Fibroblast of lung (primary cell): ENCODE data around the gene CXCR3. TPM values are rescaled to one million over a fixed set of nuclear protein-coding genes. Genes with fewer than 3 reads are reported as not detected.
A peak's percentile ranks its signal among the peaks of the same experiment; 100 is the strongest.
"Not testable (repeated sequence)": the region's sequence is repeated elsewhere in the genome, so short reads cannot be mapped to it uniquely, and the experiment has no call there.

Experiments used
- DNase-seq, 2 donors: peaks; one replicate each; pipeline versions ENCODE4 v3.0.0 to v3.0.0-alpha.2; 2010; ENCODE audit warnings: low read depth in 2 of 2
- H2AFZ ChIP-seq: 2 replicates; pipeline ENCODE4 v1.5.1; 2012; ENCODE audit warnings: low read length, control low read depth, inconsistent platforms
- H3K27ac ChIP-seq: 2 replicates; pipeline ENCODE4 v1.5.1; 2011; ENCODE audit warnings: low read length, control low read depth; ENCODE audit not compliant: insufficient read depth
- H3K27me3 ChIP-seq: 2 replicates; pipeline ENCODE4 v1.5.1; 2011; ENCODE audit warnings: mild to moderate bottlenecking, low read length; ENCODE audit not compliant: control insufficient read depth, insufficient read depth
- H3K36me3 ChIP-seq: 2 replicates; pipeline ENCODE4 v1.5.1; 2011; ENCODE audit warnings: low read length; ENCODE audit not compliant: control insufficient read depth, insufficient read depth
- H3K4me1 ChIP-seq: 2 replicates; pipeline ENCODE4 v1.5.1; 2011; ENCODE audit warnings: low read length; ENCODE audit not compliant: control insufficient read depth, insufficient read depth; ENCODE audit errors: extremely low read depth
- H3K4me2 ChIP-seq: 2 replicates; pipeline ENCODE4 v1.5.1; 2011; ENCODE audit warnings: low read length, control low read depth; ENCODE audit not compliant: insufficient read depth; ENCODE audit errors: extremely low read depth
- H3K4me3 ChIP-seq, 4 experiments: fragments of 200-600 bp in 1 of 4; sonication (generic) in 1 of 4; replicated peaks in 1 of 4; 2 replicates each; pipeline ENCODE4 v1.5.1; 2011 to 2016; ENCODE audit warnings: low read length in 4 of 4, low read depth in 3 of 4, mild to moderate bottlenecking in 3 of 4, control low read depth in 2 of 4, inconsistent platforms in 1 of 4, mixed read lengths in 1 of 4; ENCODE audit not compliant: insufficient read depth in 1 of 4; ENCODE audit errors: control extremely low read depth in 1 of 4
- H3K79me2 ChIP-seq: 2 replicates; pipeline ENCODE4 v1.5.1; 2012; ENCODE audit warnings: mild to moderate bottlenecking, low read length, inconsistent platforms; ENCODE audit not compliant: control insufficient read depth, insufficient read depth
- H3K9ac ChIP-seq: 2 replicates; pipeline ENCODE4 v1.5.1; 2011; ENCODE audit warnings: mild to moderate bottlenecking, low read length, control low read depth; ENCODE audit not compliant: insufficient read depth
- H3K9me3 ChIP-seq: 2 replicates; pipeline ENCODE4 v1.5.1; 2012; ENCODE audit warnings: low read depth, low read length; ENCODE audit not compliant: control insufficient read depth, insufficient read depth
- H4K20me1 ChIP-seq: 2 replicates; pipeline ENCODE4 v1.5.1; 2011; ENCODE audit warnings: low read length; ENCODE audit not compliant: control insufficient read depth, insufficient read depth; ENCODE audit errors: extremely low read depth
- EZH2 ChIP-seq: IDR thresholded peaks from 2 replicates; pipeline ENCODE4 v1.5.1; 2012; ENCODE audit warnings: low read length, control low read depth, mild to moderate bottlenecking; ENCODE audit errors: missing control alignments
- polyA plus RNA-seq, 2 donors: library from polyadenylated mRNA; depleted of rRNA in 1 of 2; stranded (reverse) in 1 of 2; unstranded in 1 of 2; fragments of >200 nt; gene quantifications; 2 replicates each; pipeline ENCODE4 v1.2.1, GENCODE V29; 2011 to 2012; ENCODE audit warnings: missing spikeins in 1 of 2
- total RNA-seq: library from RNA; depleted of rRNA; stranded (reverse); fragments of >200 nt; gene quantifications from 2 replicates; pipeline ENCODE4 v1.2.1, GENCODE V29; 2014
- TF ChIP-seq, protein P1 (sequence below), 2 donors: IDR thresholded peaks in 1 of 2; conservative IDR thresholded peaks in 1 of 2; 1 replicate in 1 of 2; 2 replicates in 1 of 2; pipeline ENCODE4 v1.5.1; 2011 to 2012; ENCODE audit warnings: low read length in 2 of 2, control low read depth in 1 of 2, inconsistent platforms in 1 of 2, low read depth in 1 of 2, mild to moderate bottlenecking in 1 of 2

The CXCR3 gene
- total and polyA plus RNA-seq, 2 donors (not counting 1 experiment from before 2014, with no cell fraction given): not detected

GRCh38 chrX:71652405-71652804, 34.1 kb upstream of the CXCR3 start:
- Histone ChIP-seq H3K4me1 (no peaks in the 10 kb centered on the region), H3K4me2 (no peak overlapping the region), H3K36me3 (no peaks in the 10 kb centered on the region), H2AFZ (no peak overlapping the region), H3K27ac (no peak overlapping the region), H3K4me3 (no peak overlapping the region), H4K20me1 (no peaks in the 10 kb centered on the region), H3K9ac (no peak overlapping the region), H3K27me3 (no peaks in the 10 kb centered on the region), H3K9me3 (no peaks in the 10 kb centered on the region), H3K79me2 (no peaks in the 10 kb centered on the region)
- DNase-seq: peak; percentile 36 to 57
- TF ChIP-seq, protein P1, sequence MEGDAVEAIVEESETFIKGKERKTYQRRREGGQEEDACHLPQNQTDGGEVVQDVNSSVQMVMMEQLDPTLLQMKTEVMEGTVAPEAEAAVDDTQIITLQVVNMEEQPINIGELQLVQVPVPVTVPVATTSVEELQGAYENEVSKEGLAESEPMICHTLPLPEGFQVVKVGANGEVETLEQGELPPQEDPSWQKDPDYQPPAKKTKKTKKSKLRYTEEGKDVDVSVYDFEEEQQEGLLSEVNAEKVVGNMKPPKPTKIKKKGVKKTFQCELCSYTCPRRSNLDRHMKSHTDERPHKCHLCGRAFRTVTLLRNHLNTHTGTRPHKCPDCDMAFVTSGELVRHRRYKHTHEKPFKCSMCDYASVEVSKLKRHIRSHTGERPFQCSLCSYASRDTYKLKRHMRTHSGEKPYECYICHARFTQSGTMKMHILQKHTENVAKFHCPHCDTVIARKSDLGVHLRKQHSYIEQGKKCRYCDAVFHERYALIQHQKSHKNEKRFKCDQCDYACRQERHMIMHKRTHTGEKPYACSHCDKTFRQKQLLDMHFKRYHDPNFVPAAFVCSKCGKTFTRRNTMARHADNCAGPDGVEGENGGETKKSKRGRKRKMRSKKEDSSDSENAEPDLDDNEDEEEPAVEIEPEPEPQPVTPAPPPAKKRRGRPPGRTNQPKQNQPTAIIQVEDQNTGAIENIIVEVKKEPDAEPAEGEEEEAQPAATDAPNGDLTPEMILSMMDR (conservative IDR thresholded peaks at IDR 0.05 in 1 of 2, IDR thresholded peaks at IDR 0.05 in 1 of 2; ENCODE audit: low read depth in 1 of 2, low read length in 2 of 2): peak; percentile 48 to 56
- TF ChIP-seq EZH2: no peak

DNA sequence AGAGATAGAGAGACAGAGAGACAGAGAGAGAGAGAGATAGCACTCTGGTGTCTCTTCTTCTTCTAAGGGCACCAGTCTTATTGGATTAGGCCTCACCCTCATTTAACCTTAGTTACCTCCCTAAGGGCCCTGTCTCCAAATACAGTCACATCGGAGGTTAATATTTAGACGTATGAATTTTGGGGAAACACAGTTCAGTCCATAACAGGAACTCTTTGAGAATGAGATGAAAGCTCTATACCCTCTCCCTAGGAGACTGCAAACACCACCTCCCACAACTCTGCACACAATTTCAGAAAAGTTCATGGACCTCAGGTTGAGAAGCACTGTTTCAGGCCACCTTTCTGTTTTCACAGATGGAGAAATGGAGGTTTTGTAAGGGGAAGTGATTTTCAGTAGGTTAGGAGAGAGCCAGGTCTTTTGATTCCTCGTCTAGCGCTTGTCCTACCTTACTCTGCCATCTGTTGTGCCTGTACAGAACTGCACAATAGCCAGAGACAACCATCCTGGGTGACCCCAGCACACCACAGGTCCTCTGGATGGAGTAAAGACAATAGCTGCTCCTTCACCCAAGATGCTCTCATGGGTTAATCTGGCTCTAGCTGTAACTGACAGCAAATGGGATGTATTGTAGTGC, 32.1 kb upstream of the CXCR3 start:
- no peak overlapping the region for H2AFZ ChIP-seq
- H3K27me3 ChIP-seq: no peaks in the 10 kb centered on the region
- no peaks in the 10 kb centered on the region for H3K36me3 ChIP-seq
- no peaks in the 10 kb centered on the region for H4K20me1 ChIP-seq
- H3K4me2 ChIP-seq: no peak overlapping the region
- no peaks in the 10 kb centered on the region for H3K9me3 ChIP-seq
- H3K4me3 ChIP-seq: no peak overlapping the region
- no peak for TF ChIP-seq EZH2
- TF ChIP-seq, protein P1 (conservative IDR thresholded peaks at IDR 0.05 in 1 of 2, IDR thresholded peaks at IDR 0.05 in 1 of 2; ENCODE audit: low read depth in 1 of 2, low read length in 2 of 2): no peak
- no peaks in the 10 kb centered on the region for H3K79me2 ChIP-seq
- DNase-seq: no peak
- H3K9ac ChIP-seq: no peak overlapping the region
- no peaks in the 10 kb centered on the region for H3K4me1 ChIP-seq
- no peak overlapping the region for H3K27ac ChIP-seq

GRCh38 chrX:71644406-71644805, 26.1 kb upstream of the CXCR3 start:
- DNase-seq, H3K27ac ChIP-seq, H3K9ac ChIP-seq, H3K4me1 ChIP-seq, H3K4me2 ChIP-seq, H2AFZ ChIP-seq, H4K20me1 ChIP-seq, H3K36me3 ChIP-seq, H3K27me3 ChIP-seq, H3K79me2 ChIP-seq, H3K4me3 ChIP-seq, H3K9me3 ChIP-seq: not testable (repeated sequence)
